IPS-NIHi7 (cell line): Measurements from ENCODE around the gene GFAP.

Experiments
- DNase-seq: peaks from one replicate; pipeline ENCODE4 v3.0.0; 2012; ENCODE audit warnings: mixed read lengths; ENCODE audit errors: extremely low spot score

The GFAP gene

GRCh38 chr17:44932096-44932786 lies 16.9 kb upstream of the GFAP start:
- no peak for DNase-seq

GRCh38 chr17:44931376-44931775 lies 16.1 kb upstream of the GFAP start:
- no peak for DNase-seq

- DNase-seq, result no peak
Observed at GRCh38 chr17:44930667-44931066, 15.4 kb upstream of the GFAP start.

GRCh38 chr17:44928950-44929720 lies 13.8 kb upstream of the GFAP start:
- no peak for DNase-seq

GRCh38 chr17:44928136-44928535 lies 12.8 kb upstream of the GFAP start:
- DNase-seq, result no peak

GRCh38 chr17:44927696-44928095 lies 12.4 kb upstream of the GFAP start:
- no peak for DNase-seq

- no peak for DNase-seq
Observed at GRCh38 chr17:44926821-44927525, 11.7 kb upstream of the GFAP start.

- DNase-seq, result no peak
Observed at GRCh38 chr17:44925731-44926697, 10.7 kb upstream of the GFAP start.

GRCh38 chr17:44924107-44924544 lies 8.8 kb upstream of the GFAP start:
- DNase-seq, result no peak

GRCh38 chr17:44922746-44923470 lies 7.6 kb upstream of the GFAP start:
- no peak for DNase-seq

- no peak for DNase-seq
Observed at GRCh38 chr17:44922136-44922535, 6.8 kb upstream of the GFAP start.

- DNase-seq, result peak; percentile 72
Observed at GRCh38 chr17:44921122-44921882, 6.0 kb upstream of the GFAP start.

- DNase-seq, result no peak
Observed at GRCh38 chr17:44920565-44920940, 5.3 kb upstream of the GFAP start.

- DNase-seq, result peak; percentile 94
Observed at GRCh38 chr17:44919885-44920564, 4.7 kb upstream of the GFAP start.

- DNase-seq, result no peak
Observed at GRCh38 chr17:44919411-44919810, 4.1 kb upstream of the GFAP start.

GRCh38 chr17:44918006-44918405 lies 2.7 kb upstream of the GFAP start:
- DNase-seq, result no peak

GRCh38 chr17:44917456-44917855 lies 2.2 kb upstream of the GFAP start:
- no peak for DNase-seq

- DNase-seq, result no peak
Observed at GRCh38 chr17:44916781-44917241, 1.5 kb upstream of the GFAP start.
